ENCODE data around the gene NUDT10.

GRCh38 chrX:51296138-51296537 is 36.5 kb upstream of the NUDT10 start:
- TF ChIP-seq, protein P1, sequence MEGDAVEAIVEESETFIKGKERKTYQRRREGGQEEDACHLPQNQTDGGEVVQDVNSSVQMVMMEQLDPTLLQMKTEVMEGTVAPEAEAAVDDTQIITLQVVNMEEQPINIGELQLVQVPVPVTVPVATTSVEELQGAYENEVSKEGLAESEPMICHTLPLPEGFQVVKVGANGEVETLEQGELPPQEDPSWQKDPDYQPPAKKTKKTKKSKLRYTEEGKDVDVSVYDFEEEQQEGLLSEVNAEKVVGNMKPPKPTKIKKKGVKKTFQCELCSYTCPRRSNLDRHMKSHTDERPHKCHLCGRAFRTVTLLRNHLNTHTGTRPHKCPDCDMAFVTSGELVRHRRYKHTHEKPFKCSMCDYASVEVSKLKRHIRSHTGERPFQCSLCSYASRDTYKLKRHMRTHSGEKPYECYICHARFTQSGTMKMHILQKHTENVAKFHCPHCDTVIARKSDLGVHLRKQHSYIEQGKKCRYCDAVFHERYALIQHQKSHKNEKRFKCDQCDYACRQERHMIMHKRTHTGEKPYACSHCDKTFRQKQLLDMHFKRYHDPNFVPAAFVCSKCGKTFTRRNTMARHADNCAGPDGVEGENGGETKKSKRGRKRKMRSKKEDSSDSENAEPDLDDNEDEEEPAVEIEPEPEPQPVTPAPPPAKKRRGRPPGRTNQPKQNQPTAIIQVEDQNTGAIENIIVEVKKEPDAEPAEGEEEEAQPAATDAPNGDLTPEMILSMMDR (conservative IDR thresholded peaks at IDR 0.05; ENCODE audit: low read depth in 2 of 2), result no peak
- TF ChIP-seq EZH2 (IDR thresholded peaks at IDR 0.05; ENCODE audit: low read depth, unreplicated experiment), result no peak
- no peak for TF ChIP-seq JUNB (IDR thresholded peaks at IDR 0.05; ENCODE audit: unreplicated experiment)
- no peak for TF ChIP-seq CREB1 (CRISPR knock-in tag; IDR thresholded peaks at IDR 0.05; ENCODE audit: low read depth)
